Ovary (tissue), 3 donors: ENCODE results near the gene RNH1.

Source experiments
- POLR2A ChIP-seq: fragments of 450-650 bp; IDR thresholded peaks from one replicate; pipeline ENCODE4 v1.6.1; 2017; ENCODE audit warnings: antibody characterized with exemption, mild to moderate bottlenecking, moderate library complexity
- TF ChIP-seq, protein P1 (sequence below), 3 donors: fragments of 450-650 bp in 2 of 3; fragments of 200-600 bp in 1 of 3; IDR thresholded peaks; one replicate each; pipeline versions ENCODE4 v1.5.1 to v1.8.0; 2016 to 2022; ENCODE audit warnings: antibody characterized with exemption in 3 of 3, mild to moderate bottlenecking in 1 of 3
- donor health status: DM: no; HTN: no; CAD: no.

DNA sequence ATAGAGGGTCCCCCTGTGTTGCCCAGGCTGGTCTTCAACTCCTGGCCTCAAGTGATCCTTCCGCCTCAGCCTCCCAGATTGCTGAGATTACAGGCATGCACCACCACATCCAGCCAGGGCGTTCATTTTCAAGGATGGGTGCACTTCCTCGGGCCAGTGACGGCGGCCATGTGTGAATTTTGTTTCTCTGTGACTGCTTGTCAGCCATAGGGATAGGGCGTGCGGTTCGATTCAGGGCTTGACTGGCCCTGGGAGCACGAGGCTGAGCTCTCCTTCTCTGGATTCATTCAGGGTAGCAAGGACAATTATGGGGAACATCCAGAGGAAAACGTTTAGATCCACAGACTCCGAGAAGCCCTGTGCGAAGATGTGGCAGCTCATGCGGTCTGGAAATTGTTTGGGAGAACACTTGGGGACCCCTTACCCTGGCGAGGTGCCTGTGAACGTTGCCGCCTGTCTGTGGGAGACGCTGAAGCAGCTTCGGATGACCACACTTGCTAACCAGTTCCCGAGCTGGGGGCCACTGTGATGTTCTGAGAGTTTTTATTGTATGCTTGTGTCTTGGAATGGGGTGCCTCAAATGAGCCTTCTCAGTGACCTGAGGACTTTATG, 54.0 kb downstream of the RNH1 start:
- TF ChIP-seq, protein P1, sequence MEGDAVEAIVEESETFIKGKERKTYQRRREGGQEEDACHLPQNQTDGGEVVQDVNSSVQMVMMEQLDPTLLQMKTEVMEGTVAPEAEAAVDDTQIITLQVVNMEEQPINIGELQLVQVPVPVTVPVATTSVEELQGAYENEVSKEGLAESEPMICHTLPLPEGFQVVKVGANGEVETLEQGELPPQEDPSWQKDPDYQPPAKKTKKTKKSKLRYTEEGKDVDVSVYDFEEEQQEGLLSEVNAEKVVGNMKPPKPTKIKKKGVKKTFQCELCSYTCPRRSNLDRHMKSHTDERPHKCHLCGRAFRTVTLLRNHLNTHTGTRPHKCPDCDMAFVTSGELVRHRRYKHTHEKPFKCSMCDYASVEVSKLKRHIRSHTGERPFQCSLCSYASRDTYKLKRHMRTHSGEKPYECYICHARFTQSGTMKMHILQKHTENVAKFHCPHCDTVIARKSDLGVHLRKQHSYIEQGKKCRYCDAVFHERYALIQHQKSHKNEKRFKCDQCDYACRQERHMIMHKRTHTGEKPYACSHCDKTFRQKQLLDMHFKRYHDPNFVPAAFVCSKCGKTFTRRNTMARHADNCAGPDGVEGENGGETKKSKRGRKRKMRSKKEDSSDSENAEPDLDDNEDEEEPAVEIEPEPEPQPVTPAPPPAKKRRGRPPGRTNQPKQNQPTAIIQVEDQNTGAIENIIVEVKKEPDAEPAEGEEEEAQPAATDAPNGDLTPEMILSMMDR (IDR thresholded peaks at IDR 0.05) = no peak
- TF ChIP-seq POLR2A = no peak
